ENCODE results near the gene TAF1C. TPM values are rescaled to one million over a fixed set of nuclear protein-coding genes. Genes with fewer than 3 reads are reported as not detected.

Gene TAF1C
- total RNA-seq, 1 experiment from 2014 or later: 79.7 TPM

GRCh38 chr16:84225571-84225970 is 38.7 kb upstream of the TAF1C start:
- Mint-ChIP-seq H3K36me3 (ENCODE audit: insufficient read depth, unreplicated experiment) (no peaks in the 10 kb centered on the region), H3K9me3 (ENCODE audit: unreplicated experiment) (no peaks in the 10 kb centered on the region), H3K27me3 (ENCODE audit: insufficient read depth, unreplicated experiment) (peaks cover 6% of the 10 kb centered on the region), H3K4me3 (ENCODE audit: unreplicated experiment) (no peak overlapping the region), H3K4me1 (ENCODE audit: low read depth, unreplicated experiment) (no peaks in the 10 kb centered on the region), H3K27ac (ENCODE audit: unreplicated experiment) (no peak overlapping the region)
- intact Hi-C loops (cut with micrococcal nuclease; ENCODE audit: unreplicated experiment): no loop called here
- H3K36me3 ChIP-seq (ENCODE audit: control insufficient read depth, insufficient read depth, low read length): no peaks in the 10 kb centered on the region
- H3K9me3 ChIP-seq: no peaks in the 10 kb centered on the region
- no peak for DNase-seq
- ChIA-PET POLR2A (no interaction called here), CTCF (no interaction called here)
- TF ChIP-seq CTCF (IDR thresholded peaks at IDR 0.05; ENCODE audit: insufficient read depth in 1 of 2, low read depth in 1 of 2, low read length in 1 of 2, severe bottlenecking in 1 of 2, unreplicated experiment in 1 of 2): no peak
- H3K4me3 ChIP-seq (ENCODE audit: low read depth, low read length): no peak overlapping the region
- no TSS peak for BruUV-seq (replicated peaks)
- H3K27me3 ChIP-seq (replicated peaks; ENCODE audit: control insufficient read depth, insufficient read depth, low read length): no peaks in the 10 kb centered on the region
- no peaks in the 10 kb centered on the region; the same call in 1 of the 2 replicates for H3K4me1 ChIP-seq

GRCh38 chr16:84225126-84225525 is 38.3 kb upstream of the TAF1C start:
- no TSS peak for BruUV-seq (replicated peaks)
- CTCF ChIA-PET: no interaction called here
- no peaks in the 10 kb centered on the region for H3K4me1 Mint-ChIP-seq (ENCODE audit: low read depth, unreplicated experiment)
- no peaks in the 10 kb centered on the region for H3K36me3 Mint-ChIP-seq (ENCODE audit: insufficient read depth, unreplicated experiment)
- no peak for DNase-seq
- no peak overlapping the region for H3K4me3 Mint-ChIP-seq (ENCODE audit: unreplicated experiment)
- no peaks in the 10 kb centered on the region for H3K27me3 ChIP-seq (replicated peaks; ENCODE audit: control insufficient read depth, insufficient read depth, low read length)
- no peaks in the 10 kb centered on the region; the same call in 1 of the 2 replicates for H3K4me1 ChIP-seq
- no peaks in the 10 kb centered on the region for H3K36me3 ChIP-seq (ENCODE audit: control insufficient read depth, insufficient read depth, low read length)
- H3K27me3 Mint-ChIP-seq (ENCODE audit: insufficient read depth, unreplicated experiment): peaks cover 6% of the 10 kb centered on the region
- no peak for TF ChIP-seq CTCF (IDR thresholded peaks at IDR 0.05; ENCODE audit: insufficient read depth in 1 of 2, low read depth in 1 of 2, low read length in 1 of 2, severe bottlenecking in 1 of 2, unreplicated experiment in 1 of 2)
- no peaks in the 10 kb centered on the region for H3K9me3 Mint-ChIP-seq (ENCODE audit: unreplicated experiment)
- H3K27ac Mint-ChIP-seq (ENCODE audit: unreplicated experiment): no peak overlapping the region
- intact Hi-C loops (cut with micrococcal nuclease; ENCODE audit: unreplicated experiment): no loop called here
- POLR2A ChIA-PET: no interaction called here
- H3K4me3 ChIP-seq (ENCODE audit: low read depth, low read length): no peak overlapping the region
- H3K9me3 ChIP-seq: no peaks in the 10 kb centered on the region

GRCh38 chr16:84224554-84224953 is 37.7 kb upstream of the TAF1C start:
- no peak overlapping the region for H3K27ac Mint-ChIP-seq (ENCODE audit: unreplicated experiment)
- H3K36me3 Mint-ChIP-seq (ENCODE audit: insufficient read depth, unreplicated experiment): no peaks in the 10 kb centered on the region
- Histone ChIP-seq H3K4me3 (ENCODE audit: low read depth, low read length) (no peak overlapping the region), H3K27me3 (replicated peaks; ENCODE audit: control insufficient read depth, insufficient read depth, low read length) (no peaks in the 10 kb centered on the region), H3K4me1 (no peaks in the 10 kb centered on the region; the same call in 1 of the 2 replicates), H3K36me3 (ENCODE audit: control insufficient read depth, insufficient read depth, low read length) (no peaks in the 10 kb centered on the region), H3K9me3 (no peaks in the 10 kb centered on the region)
- POLR2A ChIA-PET: no interaction called here
- TF ChIP-seq CTCF (IDR thresholded peaks at IDR 0.05; ENCODE audit: insufficient read depth in 1 of 2, low read depth in 1 of 2, low read length in 1 of 2, severe bottlenecking in 1 of 2, unreplicated experiment in 1 of 2): no peak
- H3K27me3 Mint-ChIP-seq (ENCODE audit: insufficient read depth, unreplicated experiment): peaks cover 6% of the 10 kb centered on the region
- DNase-seq: no peak
- intact Hi-C loops (cut with micrococcal nuclease; ENCODE audit: unreplicated experiment): no loop called here
- H3K4me1 Mint-ChIP-seq (ENCODE audit: low read depth, unreplicated experiment): no peaks in the 10 kb centered on the region
- CTCF ChIA-PET: no interaction called here
- no peaks in the 10 kb centered on the region for H3K9me3 Mint-ChIP-seq (ENCODE audit: unreplicated experiment)
- H3K4me3 Mint-ChIP-seq (ENCODE audit: unreplicated experiment): no peak overlapping the region
- BruUV-seq (replicated peaks): no TSS peak
